Activated naive CD8-positive, alpha-beta T cell treated with anti-CD3 and anti-CD28 coated beads, Interleukin-2, amount 50 U/mL, for 16 hours (primary cell): ENCODE data around the gene MAPKAP1.

Experiments used
- DNase-seq: peaks from one replicate; pipeline ENCODE4 v3.0.0-alpha.2; 2020; ENCODE audit warnings: low read depth, low spot score

Gene MAPKAP1

DNA sequence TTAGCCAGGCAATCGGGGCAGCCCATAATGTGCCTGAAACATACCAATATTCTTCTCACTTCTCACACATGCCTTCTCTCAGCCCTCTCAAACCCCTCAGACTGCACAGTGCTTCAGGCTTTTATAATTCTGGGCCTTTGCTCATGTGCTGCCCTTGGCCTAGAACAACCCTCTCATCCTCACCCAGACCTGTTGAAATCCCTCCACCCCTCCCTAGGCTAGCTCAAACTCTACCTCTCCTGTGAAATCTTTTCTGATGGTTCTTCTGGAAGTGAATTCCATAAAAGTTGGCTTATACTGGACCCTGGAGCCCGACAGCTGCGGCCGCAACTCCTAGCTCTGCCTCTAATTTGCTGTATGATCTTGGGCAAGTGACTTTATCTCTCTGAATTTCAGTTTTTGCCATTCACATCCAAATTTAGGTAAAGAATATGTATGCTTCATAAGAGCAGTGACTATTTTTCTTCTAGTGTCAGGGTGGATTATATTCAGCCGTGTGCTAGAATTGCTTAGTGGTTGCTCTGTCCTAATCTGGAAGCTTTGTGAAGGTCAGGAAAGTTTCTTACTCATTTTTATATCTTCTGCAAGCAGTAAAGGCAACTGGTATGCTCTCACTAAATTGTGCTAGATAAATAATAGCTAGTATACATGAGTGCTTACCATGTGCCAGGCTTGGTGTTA lies 221.4 kb downstream of the MAPKAP1 start:
- no peak for DNase-seq

DNA sequence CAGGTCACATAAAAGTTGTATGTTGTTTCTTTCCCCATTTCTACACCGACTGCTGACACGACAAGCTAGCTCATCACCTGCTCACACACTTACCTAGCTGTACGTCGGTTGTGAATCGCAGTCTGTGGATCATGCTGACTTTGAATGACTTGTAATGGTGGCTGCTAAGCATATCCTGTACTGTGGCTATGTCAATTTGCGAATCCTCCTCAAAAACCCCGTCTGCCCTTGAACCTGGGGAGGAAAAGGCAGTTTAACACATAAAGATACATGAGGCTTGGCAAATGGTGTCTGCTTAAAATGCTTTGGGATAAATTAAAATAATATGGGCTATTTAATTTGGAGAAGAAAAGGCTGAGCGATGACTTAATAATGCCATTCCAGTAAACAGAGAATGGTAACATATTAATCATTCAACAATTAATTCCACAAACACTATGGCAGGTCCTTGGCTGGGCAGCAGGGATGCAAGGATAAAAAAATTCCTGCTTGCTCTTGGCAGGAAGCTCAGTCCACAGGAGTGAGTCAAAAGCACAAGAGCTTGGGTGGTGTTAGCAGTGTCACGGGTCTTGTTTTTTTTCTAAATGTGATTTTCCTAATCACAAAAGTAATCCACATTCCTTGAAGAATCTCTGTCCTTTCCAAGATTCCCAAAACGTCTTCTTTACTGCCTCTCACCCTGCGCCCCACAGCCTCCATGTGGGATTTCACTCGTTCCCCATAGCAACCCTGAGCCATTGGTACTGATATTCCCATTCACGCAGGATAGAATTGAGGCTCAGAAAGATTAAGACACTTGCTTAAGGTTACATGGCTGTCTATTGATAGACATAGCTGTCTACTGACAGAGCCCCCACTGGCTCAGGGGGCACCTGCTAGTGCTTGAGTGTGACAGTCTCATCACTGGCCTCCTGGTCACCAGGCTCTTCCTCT lies 222.4 kb downstream of the MAPKAP1 start:
- DNase-seq, result no peak

DNA sequence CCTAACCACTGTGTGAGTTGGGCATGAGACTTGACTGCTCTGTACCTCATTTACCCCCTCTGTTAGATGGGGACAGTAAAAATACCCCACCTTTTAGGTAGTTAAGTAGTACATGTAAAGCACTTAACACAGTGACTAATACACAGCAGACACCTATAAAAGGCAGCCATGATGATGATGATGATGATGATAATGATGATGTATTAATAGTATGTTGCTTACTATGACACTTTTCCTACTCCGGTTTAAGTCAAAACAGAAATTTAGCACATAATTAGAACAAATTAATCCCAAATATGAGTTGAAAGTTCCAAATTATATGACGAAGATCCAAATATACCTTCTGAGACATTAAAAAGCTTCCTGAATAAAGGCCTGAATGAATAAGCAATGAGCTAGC lies 223.3 kb downstream of the MAPKAP1 start:
- DNase-seq, result no peak

DNA sequence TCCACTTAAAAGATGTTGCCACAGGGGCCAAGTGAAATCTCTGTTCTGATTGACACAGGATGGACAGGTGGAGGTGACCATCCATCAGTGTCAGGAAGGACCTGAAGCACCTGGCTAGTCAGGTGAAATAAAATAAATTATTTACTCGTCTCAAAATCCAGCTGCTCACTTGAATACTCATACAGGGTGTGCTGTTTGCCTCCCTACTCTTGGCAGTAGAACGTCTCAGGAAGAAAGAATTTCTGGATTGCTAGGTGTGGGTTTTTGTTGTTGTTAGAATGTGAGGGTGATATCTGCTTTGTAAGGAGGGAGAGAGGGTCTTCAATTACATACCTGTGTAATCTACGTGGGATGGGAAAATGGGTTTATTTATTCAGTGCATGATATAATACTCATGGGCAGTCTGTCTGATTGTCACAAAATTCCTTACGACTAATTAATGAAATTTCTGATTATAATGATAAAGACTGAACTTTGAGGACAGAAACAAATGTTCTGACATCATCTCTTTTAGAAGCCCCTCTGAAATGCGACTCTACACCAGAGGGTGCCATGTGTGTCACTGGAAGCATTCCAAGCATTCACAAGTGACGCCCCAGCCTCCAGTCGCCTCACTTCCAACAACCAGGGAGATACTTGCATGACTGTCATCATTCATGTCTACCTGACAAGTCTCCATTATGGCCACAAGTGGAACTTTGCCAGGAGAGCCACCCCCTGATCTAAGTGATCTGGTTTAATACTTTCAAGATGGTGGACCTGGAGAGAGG lies 227.0 kb downstream of the MAPKAP1 start:
- no peak for DNase-seq

DNA sequence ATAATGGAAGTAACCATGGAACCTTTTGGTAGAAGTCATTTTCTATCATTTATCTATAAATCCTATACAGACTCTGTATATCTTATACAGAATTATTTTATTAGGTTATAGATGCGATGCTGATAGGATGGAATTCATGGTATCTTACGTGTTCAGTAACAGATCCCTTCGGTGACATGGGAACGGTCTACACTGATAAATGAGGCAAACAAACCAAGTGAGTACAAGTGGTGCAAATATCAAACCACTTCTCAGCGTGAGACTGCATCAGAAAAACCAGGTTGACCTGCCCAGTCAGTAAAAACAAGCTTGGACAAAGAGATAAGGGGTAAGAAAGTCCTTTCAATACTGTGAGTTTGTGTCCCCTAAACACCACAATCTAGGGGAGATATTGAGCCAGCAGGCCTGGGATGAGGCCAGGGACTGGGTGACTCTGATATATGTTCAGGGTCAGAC lies 229.9 kb downstream of the MAPKAP1 start:
- no peak for DNase-seq

DNA sequence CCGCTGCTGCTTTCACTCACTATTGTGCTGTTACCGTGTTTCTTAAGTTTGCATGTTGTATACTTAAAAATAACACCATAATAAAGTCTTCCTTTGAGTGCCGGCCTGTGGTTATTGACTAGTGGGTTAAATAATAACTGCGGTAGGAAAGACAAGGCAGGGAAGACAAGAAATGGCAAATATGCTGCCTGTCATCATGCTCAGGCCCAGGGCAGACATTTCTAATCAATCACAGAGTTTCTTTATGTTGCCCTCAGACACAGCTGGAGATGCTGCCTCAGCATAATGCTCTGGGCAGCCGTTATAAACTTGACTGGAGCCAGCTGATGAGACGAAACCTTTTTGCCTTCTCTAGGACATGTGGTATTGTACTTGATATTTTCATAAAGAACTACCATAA lies 230.4 kb downstream of the MAPKAP1 start:
- DNase-seq, result no peak

DNA sequence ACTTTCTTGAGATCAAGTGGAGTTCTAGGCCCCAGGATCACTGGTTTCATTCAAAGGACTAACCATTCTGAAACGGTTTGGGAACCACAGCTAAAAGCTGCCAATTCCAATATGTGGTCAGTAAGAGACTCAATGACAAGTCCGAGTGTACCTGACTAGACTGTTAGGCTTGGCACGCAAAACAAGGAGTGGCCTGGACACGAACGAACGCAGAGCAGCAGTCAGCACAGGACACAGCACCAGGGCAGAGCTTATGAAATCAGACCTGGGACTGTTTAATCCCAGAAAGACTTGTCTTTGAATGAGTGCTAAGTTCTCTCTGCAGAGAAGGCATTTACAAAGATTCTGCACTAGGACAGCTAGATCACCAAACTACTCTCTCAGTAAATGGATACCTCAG lies 231.6 kb downstream of the MAPKAP1 start:
- no peak for DNase-seq

DNA sequence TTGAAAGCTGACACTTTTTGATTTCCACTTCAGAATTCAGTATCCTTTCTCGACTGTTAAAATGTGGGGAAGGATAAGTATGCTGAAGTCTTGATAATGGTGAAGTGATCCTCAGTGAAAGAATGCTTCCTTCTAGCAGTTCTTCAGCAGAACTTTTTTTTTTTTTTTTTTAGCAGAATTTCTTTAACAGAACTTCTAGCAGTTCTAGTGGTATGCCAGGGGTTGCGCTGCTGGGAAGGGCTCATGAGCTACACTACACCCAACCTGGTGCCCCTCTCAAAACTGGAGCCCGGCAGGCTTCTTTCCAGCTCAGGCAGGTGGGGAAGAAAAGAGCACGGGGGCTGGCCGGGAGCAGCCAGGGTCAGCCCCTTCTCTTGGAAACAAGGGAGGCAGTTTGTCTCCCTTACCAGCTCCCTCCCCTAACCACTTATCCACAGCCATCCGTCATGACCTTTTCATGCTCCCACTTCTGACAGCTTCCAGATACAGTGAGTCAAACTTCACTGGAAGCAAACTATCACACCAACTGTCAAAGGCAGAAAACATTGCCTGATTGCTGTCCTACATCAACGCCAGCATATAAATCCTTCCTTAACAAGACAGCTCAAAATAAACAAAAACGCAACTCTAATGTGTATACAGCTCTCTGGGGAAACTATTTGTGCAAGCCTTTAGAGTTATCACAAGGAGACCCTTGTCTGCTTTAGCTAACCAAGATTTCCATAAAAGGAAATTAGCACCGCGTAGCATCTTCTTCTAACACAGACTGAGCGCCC lies 233.9 kb downstream of the MAPKAP1 start:
- DNase-seq, result no peak

DNA sequence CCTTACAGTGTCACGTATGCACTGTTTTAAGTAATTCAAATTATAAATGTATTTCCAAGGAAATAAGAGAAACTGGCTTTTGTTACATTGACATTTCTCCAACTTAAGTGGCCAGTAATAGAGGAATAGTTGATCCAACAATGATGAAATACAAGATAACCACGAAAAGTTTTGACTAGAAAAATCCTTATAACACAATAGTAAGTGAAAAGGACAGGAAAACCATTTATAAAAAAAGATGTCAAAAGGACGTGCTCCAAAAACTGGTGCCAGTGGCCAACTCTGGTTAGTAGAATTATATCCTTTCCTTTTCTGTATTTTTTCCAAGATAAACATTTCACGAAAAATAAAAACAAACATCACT lies 234.5 kb downstream of the MAPKAP1 start:
- DNase-seq, result no peak

DNA sequence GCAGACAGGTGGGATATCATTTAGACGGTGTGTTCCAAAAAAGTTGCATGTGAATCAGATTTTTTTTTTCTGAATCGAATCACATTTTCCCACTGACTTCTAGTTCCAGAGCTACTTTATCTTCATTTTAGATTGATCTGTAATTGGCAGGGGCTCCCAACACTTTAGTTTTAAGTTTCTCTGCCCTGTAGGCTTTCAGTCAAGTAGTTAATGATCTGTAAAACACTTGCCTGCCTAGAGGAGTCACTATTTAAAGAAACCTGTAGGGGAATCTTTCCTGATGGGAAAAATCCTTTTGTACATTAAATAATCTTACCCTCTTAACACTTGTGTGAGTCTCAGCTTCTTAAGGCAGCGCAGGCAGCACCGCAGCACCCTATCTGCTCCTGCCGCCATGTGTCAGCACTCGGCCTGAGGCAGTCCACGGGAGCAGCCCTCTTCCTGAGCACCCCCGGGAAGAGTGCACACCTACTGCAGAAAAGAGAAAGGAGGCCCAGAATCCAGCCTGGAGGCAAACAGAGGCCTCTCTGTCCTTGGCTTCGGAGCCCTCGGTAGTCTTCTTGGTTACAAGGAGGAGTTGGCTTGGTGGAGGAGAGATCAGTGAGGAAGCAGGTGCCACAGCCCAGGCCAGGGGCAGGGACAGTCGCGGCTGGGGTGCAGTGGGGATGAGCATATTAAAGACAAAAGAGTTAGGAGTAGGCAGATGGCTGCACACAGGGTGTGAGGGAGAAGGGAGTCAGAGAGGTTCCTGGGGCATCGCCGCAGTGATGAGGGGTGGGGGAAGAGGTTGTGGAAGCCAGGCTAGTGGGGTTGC lies 236.0 kb downstream of the MAPKAP1 start:
- no peak for DNase-seq

DNA sequence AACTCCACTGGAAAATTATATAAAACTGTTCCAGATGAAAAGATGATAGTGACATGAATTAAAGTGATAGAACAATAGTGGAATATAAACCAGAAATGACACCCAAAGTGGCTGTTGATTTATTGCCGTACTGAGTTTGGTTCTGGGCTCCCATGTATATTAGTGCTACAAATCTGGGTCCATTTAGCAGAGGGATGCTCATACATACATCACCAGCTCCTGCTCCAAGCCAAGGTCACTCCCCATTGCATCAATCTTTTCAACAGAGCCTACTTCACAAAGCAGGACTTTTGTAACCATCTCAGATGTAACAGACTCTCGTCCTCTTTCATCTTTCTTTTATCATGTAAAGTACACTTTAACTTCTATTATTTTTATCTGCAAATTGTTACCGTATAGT lies 236.8 kb downstream of the MAPKAP1 start:
- no peak for DNase-seq

DNA sequence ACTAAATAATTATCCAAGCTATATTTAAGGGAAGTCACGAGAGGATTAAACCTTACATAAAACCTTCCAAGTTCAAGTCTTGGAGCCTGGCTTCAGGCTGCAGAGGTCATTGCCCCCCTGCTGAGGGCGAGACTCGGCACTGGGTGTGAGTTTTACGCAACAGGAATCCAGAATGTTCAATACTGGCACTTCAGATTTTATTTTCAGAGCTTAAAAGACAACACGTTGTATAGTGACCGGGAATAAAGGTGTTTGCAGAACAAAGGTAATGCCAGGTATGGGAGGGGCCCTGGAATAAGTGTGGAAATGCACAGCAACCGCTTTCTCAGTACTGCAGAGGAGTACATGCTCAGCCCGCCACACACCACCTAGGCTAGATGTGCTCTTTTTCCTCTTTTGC lies 238.4 kb downstream of the MAPKAP1 start:
- DNase-seq, result no peak

DNA sequence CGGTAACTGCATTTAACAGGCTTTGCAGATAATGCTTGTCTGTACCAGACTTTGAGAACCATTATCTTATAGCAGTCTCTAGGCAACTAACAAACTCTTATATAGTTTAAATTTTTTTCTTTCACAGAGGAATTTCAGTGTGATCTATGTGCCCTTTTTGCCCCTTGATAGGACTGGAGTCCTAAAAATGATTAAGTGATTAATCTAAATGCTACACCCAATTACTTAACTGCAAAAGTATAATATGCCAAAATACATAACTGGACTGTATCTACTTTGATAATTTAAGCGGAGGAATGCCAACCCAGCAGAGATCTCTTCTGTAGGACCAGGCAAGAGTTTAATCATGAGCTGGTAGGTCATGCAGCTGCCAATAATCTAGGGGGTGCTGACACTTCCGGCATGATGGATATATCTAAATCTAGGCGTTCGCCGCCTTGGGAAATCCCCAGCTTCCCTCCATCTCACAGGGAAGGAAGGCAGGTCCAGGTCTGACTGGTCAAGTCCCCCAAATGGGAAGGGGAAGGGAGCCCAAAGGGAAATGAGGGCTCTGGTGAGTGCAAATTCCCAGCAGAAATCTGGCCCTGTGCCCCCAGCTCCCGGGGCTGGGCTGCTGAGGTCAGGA lies 239.8 kb downstream of the MAPKAP1 start:
- no peak for DNase-seq

DNA sequence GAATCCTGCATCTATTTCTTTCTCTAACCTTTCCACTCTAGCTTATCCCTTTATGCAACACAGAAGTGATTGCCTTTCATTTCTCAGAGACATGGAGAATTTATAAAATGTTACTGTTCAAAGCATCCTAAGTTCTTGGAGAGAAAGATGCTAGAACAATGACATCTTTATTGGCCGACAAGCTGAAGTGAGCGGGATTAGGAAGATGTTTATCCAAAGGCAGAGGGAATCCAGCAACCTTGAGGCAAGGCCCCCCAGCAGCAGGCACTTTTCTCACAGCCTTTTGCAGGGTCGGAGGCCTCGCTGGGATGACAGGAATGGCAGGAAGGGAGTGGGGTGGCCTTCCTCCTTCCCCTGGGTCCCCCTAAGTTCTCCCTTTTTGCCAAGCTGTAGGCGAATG lies 240.6 kb downstream of the MAPKAP1 start:
- DNase-seq, result no peak

DNA sequence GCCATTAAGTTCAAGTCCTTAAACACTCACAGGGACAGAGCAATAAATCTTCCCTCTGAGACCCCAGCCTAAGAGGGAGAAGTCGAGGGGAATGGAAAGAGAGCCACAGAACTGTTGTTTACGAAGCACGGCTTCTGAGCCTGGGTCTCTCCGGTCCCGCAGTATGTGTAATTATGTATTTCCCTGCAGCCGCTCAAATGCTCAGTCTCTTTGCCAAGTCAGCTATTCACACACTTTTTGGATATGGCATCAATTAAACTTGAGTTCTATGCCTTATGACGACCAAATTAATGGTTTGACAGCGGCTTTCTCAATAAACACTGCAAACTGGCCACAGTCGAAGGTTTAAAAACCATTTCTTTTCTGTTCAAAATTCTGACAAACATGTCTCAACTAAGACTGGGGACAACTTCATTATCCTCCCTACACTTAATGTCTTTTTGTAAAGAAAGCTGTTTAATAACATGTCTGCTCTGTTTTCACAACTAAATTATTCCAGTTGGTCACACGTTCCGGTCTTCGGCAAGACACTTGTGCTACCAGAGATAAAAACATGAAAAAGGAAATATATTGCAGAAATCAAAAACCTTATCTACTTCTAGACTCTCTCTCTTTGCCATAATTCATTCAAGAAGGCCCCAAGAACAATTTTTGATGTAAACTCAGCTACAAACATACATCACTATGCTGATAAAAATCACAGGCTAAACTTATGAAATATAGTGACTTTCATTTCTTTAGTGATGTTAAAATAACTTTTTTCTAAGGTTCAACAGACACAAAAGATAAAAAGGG lies 242.2 kb downstream of the MAPKAP1 start:
- no peak for DNase-seq

DNA sequence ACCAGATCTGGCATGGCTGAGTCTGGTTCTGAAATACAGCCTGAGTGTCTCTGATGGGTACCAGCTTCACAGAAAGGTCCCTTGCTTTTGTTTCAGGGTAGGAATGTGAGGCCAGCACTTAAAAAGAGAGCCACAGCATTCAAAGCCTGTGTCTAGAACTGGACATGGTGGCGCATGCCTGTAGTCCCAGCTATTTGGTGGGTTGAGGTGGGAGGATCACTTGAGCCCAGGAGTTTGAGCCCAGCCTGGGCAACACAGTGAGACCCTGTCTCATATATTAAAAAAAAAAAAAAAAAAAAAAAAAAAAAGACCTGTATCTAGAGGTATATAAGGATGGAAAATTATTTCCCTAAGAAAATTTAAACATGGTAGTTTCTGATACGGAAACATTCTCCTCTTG lies 243.1 kb downstream of the MAPKAP1 start:
- no peak for DNase-seq

DNA sequence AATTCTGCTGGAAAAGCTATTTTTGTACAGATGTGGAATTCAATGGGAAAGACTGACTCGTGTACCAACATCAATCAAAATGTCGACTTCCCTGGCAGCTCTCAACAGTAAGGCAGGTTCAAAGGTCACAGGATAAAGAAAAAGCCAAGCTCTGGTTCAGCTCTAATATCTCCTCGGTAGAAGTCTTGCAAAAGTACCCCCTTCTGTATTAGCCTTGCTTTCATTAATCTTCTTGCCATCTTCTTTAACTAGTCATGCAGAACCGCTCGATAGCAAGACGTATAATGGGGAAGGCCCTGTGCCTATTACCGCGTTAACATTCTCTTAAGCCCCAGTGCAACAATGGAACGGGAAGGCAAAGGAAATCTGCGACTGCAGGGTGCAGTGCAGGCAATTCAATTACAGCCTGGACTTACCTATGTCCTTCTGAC lies 244.1 kb downstream of the MAPKAP1 start:
- no peak for DNase-seq

DNA sequence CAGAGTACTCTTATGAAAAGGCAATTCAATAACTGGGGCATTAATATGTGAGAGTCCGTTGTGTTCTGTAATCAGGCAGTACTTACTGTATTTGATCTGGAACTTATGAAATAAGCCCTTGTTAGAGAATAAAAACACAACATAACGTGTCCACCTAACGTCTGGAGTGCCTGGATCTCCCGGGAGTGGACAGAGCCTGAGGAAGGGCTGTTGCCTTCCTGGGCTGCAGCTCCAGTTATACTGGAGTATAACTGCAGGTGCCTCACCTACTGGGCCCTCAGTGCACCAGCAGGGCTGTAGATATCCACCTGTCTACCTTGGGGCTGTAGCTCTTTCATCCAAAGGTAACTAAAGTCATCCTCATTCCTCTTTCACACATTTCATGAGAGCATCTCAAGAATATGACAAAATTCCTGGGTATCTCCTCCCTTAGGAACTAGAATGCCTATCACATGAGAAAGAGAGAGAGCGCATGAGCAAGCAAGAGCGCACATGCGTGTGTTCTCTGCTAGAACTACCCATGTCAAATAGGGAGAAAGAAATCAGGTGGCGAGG lies 245.3 kb downstream of the MAPKAP1 start:
- DNase-seq, result no peak
